Esophagus muscularis mucosa (tissue), 4 donors: Measurements from ENCODE around the gene RBMS1. TPM values are rescaled to one million over a fixed set of nuclear protein-coding genes. Genes with fewer than 3 reads are reported as not detected.

Experiments
- DNase-seq: peaks from one replicate; pipeline ENCODE4 v3.0.0-alpha.2; 2017; ENCODE audit errors: extremely low spot score
- H3K27ac ChIP-seq, 4 donors: fragments of 200-600 bp; sonication (generic); replicated peaks in 1 of 4; 1 replicate in 3 of 4; 2 replicates in 1 of 4; pipeline ENCODE4 v1.5.1; 2016 to 2019; ENCODE audit warnings: mild to moderate bottlenecking in 1 of 4
- H3K27me3 ChIP-seq, 4 donors: fragments of 200-600 bp; sonication (generic); one replicate each; pipeline versions ENCODE4 v1.5.1 to v1.6.0; 2016 to 2019
- H3K36me3 ChIP-seq, 4 donors: fragments of 200-600 bp; sonication (generic); one replicate each; pipeline ENCODE4 v1.5.1; 2016 to 2019
- H3K4me1 ChIP-seq, 4 donors: fragments of 200-600 bp; sonication (generic); one replicate each; pipeline ENCODE4 v1.5.1; 2016 to 2019
- H3K4me3 ChIP-seq, 4 donors: fragments of 200-600 bp; sonication (generic); 1 replicate in 2 of 4; 2 replicates in 2 of 4; pipeline ENCODE4 v1.5.1; 2016 to 2019; ENCODE audit warnings: mild to moderate bottlenecking in 4 of 4, moderate library complexity in 1 of 4
- H3K9me3 ChIP-seq, 4 donors: fragments of 200-600 bp; sonication (generic); 1 replicate in 3 of 4; 2 replicates in 1 of 4; pipeline ENCODE4 v1.5.1; 2016 to 2019
- CTCF ChIP-seq, 3 experiments: fragments of 200-600 bp in 2 of 3; fragments of 450-650 bp in 1 of 3; sonication (generic) in 2 of 3; IDR thresholded peaks; one replicate each; pipeline ENCODE4 v1.5.1; 2017 to 2019; ENCODE audit warnings: antibody characterized with exemption in 3 of 3, mild to moderate bottlenecking in 2 of 3, moderate library complexity in 1 of 3
- EP300 ChIP-seq: sonication (generic); formaldehyde crosslinking; IDR thresholded peaks from one replicate; pipeline ENCODE4 v1.6.1; 2017; ENCODE audit warnings: antibody characterized with exemption
- POLR2A ChIP-seq: fragments of 450-650 bp; IDR thresholded peaks from one replicate; pipeline ENCODE4 v1.6.1; 2017; ENCODE audit warnings: antibody characterized with exemption, moderate library complexity, mild to moderate bottlenecking, low read depth
- POLR2AphosphoS5 ChIP-seq, 2 donors: sonication (generic); formaldehyde crosslinking; IDR thresholded peaks; one replicate each; pipeline ENCODE4 v1.6.1; 2017; ENCODE audit warnings: antibody characterized with exemption in 2 of 2
- WGBS: methylation state at CpG from one replicate; pipeline ENCODE4 v1.1.5; 2018; 5-methylcytosine and 5-hydroxymethylcytosine counted together
- intact Hi-C: fragments of 100-400 bp; cut with DNase I; formaldehyde crosslinking; loops from one replicate; pipeline ENCODE4 v1.15.1; 2023
- total RNA-seq, 4 donors: library from RNA; depleted of rRNA; stranded (reverse); fragments of >200 nt; gene quantifications; one replicate each; pipeline versions ENCODE4 v1.1.0 to v1.2.1, GENCODE V29; 2016

The RBMS1 gene
- total RNA-seq, 4 donors from 2014 or later: 86.8 to 116 (median 93.1) TPM

- intact Hi-C loops: no loop called here
- peaks cover 13 to 48% (median 42%) of the 10 kb centered on the region in 4 donors for H3K4me1 ChIP-seq
- no peaks in the 10 kb centered on the region for H3K27me3 ChIP-seq
- H3K9me3 ChIP-seq: no peaks in the 10 kb centered on the region
- no peak overlapping the region for H3K4me3 ChIP-seq
- TF ChIP-seq CTCF (IDR thresholded peaks at IDR 0.05) (no peak), EP300 (no peak), POLR2A (no peak), POLR2AphosphoS5 (IDR thresholded peaks at IDR 0.05) (no peak)
- WGBS: 91% methylated on average over 4 of the region's 4 CpGs
- H3K36me3 ChIP-seq: peaks cover 0 to 6% (median 2%) of the 10 kb centered on the region in 4 donors
- no peak for DNase-seq
- no peak overlapping the region for H3K27ac ChIP-seq
Measured at GRCh38 chr2:160437273-160437672, 56.3 kb downstream of the RBMS1 start.

GRCh38 chr2:160434254-160434948 lies 59.2 kb downstream of the RBMS1 start:
- WGBS: 64% methylated on average over 3 of the region's 3 CpGs

GRCh38 chr2:160433466-160434140 lies 60.0 kb downstream of the RBMS1 start:
- TF ChIP-seq POLR2AphosphoS5 (IDR thresholded peaks at IDR 0.05) (no peak), POLR2A (no peak), EP300 (no peak), CTCF (IDR thresholded peaks at IDR 0.05) (no peak)
- 79% methylated on average over 4 of the region's 4 CpGs for WGBS
- Histone ChIP-seq H3K27ac (no peak overlapping the region), H3K27me3 (no peaks in the 10 kb centered on the region), H3K4me1 (peaks cover 16 to 44% (median 35%) of the 10 kb centered on the region in 4 donors), H3K36me3 (peaks cover 0 to 5% (median 2%) of the 10 kb centered on the region in 4 donors), H3K9me3 (peaks cover 0 to 9% (median 4%) of the 10 kb centered on the region in 4 donors), H3K4me3 (no peak overlapping the region)
- no peak for DNase-seq
- intact Hi-C loops: no loop called here

More at GRCh38 chr2:160434254-160434948, 59.2 kb downstream of the RBMS1 start:
- peaks cover 0 to 10% (median 5%) of the 10 kb centered on the region in 4 donors for H3K36me3 ChIP-seq
- H3K9me3 ChIP-seq: peaks cover 0 to 9% (median 4%) of the 10 kb centered on the region in 4 donors
- DNase-seq: no peak
- no peak overlapping the region for H3K4me3 ChIP-seq
- H3K27ac ChIP-seq: no peak overlapping the region
- intact Hi-C loops: no loop called here
- H3K27me3 ChIP-seq: no peaks in the 10 kb centered on the region
- TF ChIP-seq EP300: no peak
- TF ChIP-seq POLR2AphosphoS5 (IDR thresholded peaks at IDR 0.05): no peak
- no peak for TF ChIP-seq POLR2A
- TF ChIP-seq CTCF (IDR thresholded peaks at IDR 0.05): no peak
- H3K4me1 ChIP-seq: peaks cover 13 to 36% (median 30%) of the 10 kb centered on the region in 4 donors

- WGBS: 86% methylated on average over 4 of the region's 4 CpGs
- H3K4me3 ChIP-seq: no peak overlapping the region
- TF ChIP-seq POLR2AphosphoS5 (IDR thresholded peaks at IDR 0.05) (no peak), EP300 (no peak), CTCF (IDR thresholded peaks at IDR 0.05) (no peak), POLR2A (no peak)
- H3K9me3 ChIP-seq: peaks cover 0 to 9% (median 4%) of the 10 kb centered on the region in 4 donors
- H3K27me3 ChIP-seq: no peaks in the 10 kb centered on the region
- intact Hi-C loops: no loop called here
- H3K4me1 ChIP-seq: peaks cover 22 to 54% (median 44%) of the 10 kb centered on the region in 4 donors
- DNase-seq: no peak
- H3K27ac ChIP-seq: no peak overlapping the region
- peaks cover 0 to 5% (median 2%) of the 10 kb centered on the region in 4 donors for H3K36me3 ChIP-seq
Measured at GRCh38 chr2:160432633-160433032, 61.0 kb downstream of the RBMS1 start.
